ENCODE data around the gene KRTAP12-4.

DNA sequence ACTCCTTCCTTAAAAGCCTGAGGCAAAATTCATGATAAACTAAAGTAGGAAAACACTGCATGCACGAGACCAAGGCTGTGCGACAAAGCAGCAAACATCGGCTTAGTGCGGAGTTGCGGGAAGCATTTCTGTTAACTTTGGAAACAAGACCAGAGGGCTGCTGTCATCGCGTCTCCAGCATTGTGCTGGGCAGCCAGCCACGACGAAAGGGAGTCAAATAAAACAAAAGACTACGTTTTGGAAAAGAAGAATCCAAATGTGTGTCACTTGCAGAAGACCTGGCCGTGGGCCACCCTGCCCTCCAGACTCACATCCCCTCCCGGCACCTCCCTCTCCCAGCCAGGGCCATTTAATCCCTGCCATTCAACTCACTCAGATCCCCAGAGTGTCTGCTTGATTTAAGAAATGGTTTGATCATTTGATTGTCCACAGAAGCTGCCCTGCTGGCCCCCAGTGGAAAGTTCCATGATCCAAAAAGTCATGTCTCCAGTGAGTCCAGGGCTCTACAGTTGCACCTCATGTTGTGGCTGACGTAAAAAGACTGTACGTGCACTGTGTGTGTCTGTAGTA is 10.6 kb downstream of the KRTAP12-4 start:
- TF ChIP-seq, protein P1, sequence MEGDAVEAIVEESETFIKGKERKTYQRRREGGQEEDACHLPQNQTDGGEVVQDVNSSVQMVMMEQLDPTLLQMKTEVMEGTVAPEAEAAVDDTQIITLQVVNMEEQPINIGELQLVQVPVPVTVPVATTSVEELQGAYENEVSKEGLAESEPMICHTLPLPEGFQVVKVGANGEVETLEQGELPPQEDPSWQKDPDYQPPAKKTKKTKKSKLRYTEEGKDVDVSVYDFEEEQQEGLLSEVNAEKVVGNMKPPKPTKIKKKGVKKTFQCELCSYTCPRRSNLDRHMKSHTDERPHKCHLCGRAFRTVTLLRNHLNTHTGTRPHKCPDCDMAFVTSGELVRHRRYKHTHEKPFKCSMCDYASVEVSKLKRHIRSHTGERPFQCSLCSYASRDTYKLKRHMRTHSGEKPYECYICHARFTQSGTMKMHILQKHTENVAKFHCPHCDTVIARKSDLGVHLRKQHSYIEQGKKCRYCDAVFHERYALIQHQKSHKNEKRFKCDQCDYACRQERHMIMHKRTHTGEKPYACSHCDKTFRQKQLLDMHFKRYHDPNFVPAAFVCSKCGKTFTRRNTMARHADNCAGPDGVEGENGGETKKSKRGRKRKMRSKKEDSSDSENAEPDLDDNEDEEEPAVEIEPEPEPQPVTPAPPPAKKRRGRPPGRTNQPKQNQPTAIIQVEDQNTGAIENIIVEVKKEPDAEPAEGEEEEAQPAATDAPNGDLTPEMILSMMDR (IDR thresholded peaks at IDR 0.05; ENCODE audit: insufficient read depth, low read depth, low read length) = no peak
- TF ChIP-seq EZH2 (IDR thresholded peaks at IDR 0.05; ENCODE audit: insufficient read depth, low read length) = no peak
